ENCODE data around the gene MOB4.
"Not testable (repeated sequence)": the region's sequence is repeated elsewhere in the genome, so short reads cannot be mapped to it uniquely, and the experiment has no call there.

MOB4 gene

DNA sequence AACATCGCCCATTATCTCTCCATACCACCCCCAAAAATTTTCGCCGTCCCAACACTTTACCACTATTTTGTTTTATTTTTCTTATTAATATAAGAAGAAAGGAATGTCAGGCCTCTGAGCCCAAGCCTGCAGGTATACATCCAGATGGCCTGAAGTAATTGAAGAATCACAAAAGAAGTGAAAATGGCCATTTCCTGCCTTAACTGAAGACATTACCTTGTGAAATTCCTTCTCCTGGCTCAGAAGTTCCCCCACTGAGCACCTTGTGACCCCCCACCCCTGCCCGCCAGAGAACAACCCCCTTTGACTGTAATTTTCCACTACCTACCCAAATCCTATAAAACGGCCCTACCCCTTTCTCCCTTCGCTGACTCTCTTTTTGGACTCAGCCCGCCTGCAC is 71.4 kb downstream of the MOB4 start:
- not testable (repeated sequence) for DNase-seq (ENCODE audit: low read depth in 2 of 2)

DNA sequence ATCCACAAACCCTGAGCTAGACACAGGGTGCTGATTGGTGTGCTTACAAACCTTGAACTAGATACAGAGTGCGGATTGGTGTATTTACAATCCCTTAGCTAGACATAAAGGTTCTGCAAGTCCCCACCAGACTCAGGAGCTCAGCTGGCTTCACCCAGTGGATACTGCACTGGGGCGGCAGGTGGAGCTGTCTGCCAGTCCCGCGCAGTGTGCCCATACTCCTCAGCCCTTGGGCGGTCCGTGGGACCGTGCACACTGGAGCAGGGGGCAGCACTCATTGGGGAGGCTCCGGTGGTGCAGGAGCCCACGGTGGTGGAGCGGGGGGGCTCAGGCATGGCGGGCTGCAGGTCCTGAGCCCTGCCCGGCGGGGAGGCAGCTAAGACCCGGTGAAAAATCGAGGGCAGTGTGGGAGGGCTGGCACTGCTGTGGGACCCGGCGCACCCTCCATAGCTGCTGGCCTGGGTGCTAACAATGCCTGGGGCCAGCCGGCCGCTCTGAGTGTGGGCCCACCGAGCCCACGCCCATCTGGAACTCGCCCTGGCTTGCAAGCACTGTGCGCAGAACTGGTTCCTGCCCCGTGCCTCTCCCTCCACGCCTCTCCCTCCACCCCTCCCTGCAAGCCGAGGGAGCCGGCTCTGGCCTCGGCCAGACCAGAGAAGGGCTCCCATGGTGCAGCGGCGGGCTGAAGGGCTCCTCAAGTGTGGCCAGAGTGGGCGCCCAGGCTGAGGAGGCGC is 75.6 kb downstream of the MOB4 start:
- DNase-seq (ENCODE audit: low read depth in 2 of 2): no peak

DNA sequence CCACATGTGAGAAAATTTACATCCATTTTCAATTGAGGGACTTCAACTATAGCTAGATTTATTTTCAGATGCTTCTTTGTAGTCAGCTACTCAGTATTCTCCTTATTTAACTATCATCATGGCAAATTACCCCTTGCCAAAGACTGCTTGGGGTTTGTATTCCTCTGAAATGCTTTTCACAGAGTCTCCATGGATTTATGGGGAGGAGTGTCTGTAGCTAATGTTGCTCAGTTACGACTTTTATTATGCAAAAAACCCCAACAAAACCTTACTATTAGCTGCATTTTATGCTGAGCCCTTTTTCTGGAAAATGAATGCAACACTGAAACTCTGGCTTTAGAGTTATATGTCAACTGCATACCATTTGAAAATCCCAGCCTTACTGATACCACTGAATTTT is 80.9 kb downstream of the MOB4 start:
- DNase-seq (ENCODE audit: low read depth in 2 of 2): no peak

DNA sequence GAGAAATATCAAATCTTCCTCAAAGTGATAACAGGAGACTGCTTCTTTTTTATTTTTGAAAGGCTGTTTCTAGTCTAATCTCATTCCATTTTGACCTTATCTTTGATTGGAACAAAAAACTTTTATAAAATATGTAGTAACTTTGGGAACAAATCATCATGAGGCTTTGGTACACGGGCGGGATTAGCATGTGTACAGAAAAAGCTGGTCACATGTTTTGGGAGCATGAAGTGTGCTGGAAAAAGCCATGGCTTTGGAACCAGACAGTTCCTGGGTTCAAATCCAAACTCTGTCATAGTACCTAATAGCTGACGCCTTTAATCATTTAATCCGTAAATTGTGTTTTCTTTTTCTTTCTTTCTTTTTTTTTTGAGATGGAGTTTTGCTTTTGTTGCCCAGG is 81.3 kb downstream of the MOB4 start:
- DNase-seq (ENCODE audit: low read depth in 2 of 2): no peak

DNA sequence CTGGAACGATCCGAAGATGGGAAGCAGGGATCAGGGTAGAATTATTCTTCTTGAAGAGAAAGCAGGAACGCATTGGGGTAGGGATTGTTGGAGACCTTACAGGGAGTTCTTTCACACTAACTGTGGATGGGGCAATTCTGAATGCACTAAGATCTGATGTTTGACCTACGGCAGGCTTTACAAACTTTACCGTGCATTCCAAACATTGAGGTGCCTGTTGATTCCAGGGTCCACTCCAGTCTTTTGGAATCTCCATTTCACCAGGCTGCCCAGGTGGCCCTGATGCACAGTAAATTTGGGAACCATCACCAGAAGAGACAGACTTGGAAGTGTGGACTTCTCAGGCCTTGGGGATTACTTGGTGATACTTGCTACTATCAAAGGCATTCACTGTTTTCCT is 82.6 kb downstream of the MOB4 start:
- no peak for DNase-seq (ENCODE audit: low read depth in 2 of 2)

DNA sequence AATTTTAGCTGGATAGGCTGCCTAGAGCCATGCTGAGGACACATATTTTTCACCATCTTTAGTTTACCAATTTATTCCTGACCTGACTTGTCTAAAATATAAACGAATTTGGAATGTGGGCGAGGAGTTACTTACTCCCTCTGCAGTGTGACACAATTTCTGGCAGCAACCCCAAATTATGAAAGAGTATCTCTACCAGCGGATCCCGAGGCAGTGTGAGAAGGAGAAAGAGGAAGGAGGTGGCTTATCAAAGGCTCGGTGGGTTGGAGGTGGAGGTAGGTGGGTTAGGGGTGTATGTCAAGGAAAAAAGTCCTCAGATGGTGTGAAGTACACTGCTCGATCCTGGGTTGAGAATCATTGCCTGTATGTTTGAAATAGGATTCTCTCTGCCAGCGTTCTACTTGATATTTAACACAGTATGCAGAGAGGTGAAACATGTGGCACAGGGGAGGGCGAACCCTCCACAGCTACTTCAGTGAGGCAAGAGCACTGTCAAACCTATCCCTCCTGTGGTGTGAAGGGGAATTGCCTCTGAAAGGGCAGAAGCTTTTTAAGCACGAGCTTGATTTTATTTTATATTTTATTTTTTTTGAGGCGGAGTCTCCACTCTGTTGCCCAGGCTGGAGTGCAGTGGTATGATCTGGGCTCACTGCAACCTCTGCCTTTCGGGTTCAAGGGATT is 83.6 kb downstream of the MOB4 start:
- DNase-seq (ENCODE audit: low read depth in 2 of 2): peak in 1 of 2 donors; percentile 3

DNA sequence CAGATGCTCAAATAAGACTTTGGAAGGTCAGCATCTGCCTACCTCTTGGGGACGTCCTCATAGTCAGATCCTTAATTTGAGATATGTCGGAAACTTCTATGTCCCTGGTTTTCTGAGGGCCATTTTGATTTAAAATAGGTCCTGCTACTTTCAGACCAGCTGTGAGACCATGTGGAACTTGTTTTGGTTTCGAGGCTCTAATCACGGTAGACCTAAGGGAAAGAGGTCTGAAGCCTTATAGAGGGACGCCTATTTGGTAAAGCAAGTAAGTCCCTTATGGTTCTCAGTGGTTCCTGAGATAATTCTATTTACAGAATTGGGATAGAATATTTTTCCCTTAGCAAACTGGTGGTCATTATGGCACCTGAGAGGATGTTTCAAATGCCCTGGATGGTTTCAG is 84.4 kb downstream of the MOB4 start:
- DNase-seq (ENCODE audit: low read depth in 2 of 2): no peak

DNA sequence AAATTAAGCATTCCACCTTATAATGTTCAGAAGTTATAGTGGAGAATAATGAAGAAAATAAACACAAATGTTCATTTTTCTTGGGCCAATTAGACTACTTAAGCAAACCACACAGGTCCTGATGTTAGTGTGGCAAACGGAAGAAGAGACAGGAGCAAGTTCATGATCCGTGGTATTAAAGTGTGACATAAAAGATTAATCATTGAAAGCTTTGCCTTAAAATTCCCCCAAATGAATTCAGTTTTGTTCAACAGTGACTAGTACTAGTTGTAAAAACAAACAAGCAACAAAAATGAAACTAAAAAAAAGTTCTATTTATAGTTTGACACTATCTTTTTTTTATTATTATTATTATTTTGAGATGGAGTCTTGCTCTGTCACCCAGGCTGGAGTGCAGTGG is 85.9 kb downstream of the MOB4 start:
- DNase-seq (ENCODE audit: low read depth in 2 of 2): no peak

Data from stimulated activated CD4-positive, alpha-beta T cell treated with anti-CD3 and anti-CD28 coated beads, Interleukin-1b, Interleukin-23, amount 100 ng/mL, for 4 hours (primary cell).